ENCODE measurements around the gene NTNG1. TPM values are rescaled to one million over a fixed set of nuclear protein-coding genes. Genes with fewer than 3 reads are reported as not detected.

NTNG1 gene
- total and polyA plus RNA-seq, 11 donors, result 4.6 TPM; not detected in 10

Other genes with a start within 250 kb of the NTNG1 start
- 1 to 10 TPM; 2.8 to 9.0 (median 4.2) TPM for gene PRMT6, start 84.4 kb upstream of the NTNG1 start, total RNA-seq
- 1 to 10 TPM; 3.8 to 8.3 TPM for gene PRMT6, start 84.4 kb upstream of the NTNG1 start, polyA plus RNA-seq